HG02973 (cell line): Measurements from ENCODE around the gene SLAMF1.

ENCODE experiments used
- ATAC-seq: cut with Tn5 transposase; IDR thresholded peaks from one replicate; pipeline ENCODE4 v1.9.1; 2021; ENCODE audit warnings: moderate library complexity; ENCODE audit not compliant: unreplicated experiment

The SLAMF1 gene

GRCh38 chr1:160625725-160626498, 20.9 kb downstream of the SLAMF1 start:
- no peak for ATAC-seq

GRCh38 chr1:160625321-160625720, 21.5 kb downstream of the SLAMF1 start:
- no peak for ATAC-seq

- no peak for ATAC-seq
Measured at GRCh38 chr1:160624464-160624863, 22.4 kb downstream of the SLAMF1 start.

GRCh38 chr1:160623862-160624261, 23.0 kb downstream of the SLAMF1 start:
- no peak for ATAC-seq

- ATAC-seq: no peak
Measured at GRCh38 chr1:160623227-160623633, 23.6 kb downstream of the SLAMF1 start.

GRCh38 chr1:160622501-160623226, 24.2 kb downstream of the SLAMF1 start:
- no peak for ATAC-seq

- no peak for ATAC-seq
Measured at GRCh38 chr1:160621633-160622413, 25.0 kb downstream of the SLAMF1 start.

GRCh38 chr1:160620942-160621632, 25.8 kb downstream of the SLAMF1 start:
- ATAC-seq: no peak

- ATAC-seq: no peak
Measured at GRCh38 chr1:160619742-160620277, 27.0 kb downstream of the SLAMF1 start.

GRCh38 chr1:160618763-160619274, 28.0 kb downstream of the SLAMF1 start:
- ATAC-seq: no peak

- ATAC-seq: no peak
Measured at GRCh38 chr1:160618327-160618726, 28.5 kb downstream of the SLAMF1 start.

- no peak for ATAC-seq
Measured at GRCh38 chr1:160615660-160616059, 31.2 kb downstream of the SLAMF1 start.

GRCh38 chr1:160614410-160614809, 32.4 kb downstream of the SLAMF1 start:
- ATAC-seq: no peak

- no peak for ATAC-seq
Measured at GRCh38 chr1:160612613-160613218, 34.1 kb downstream of the SLAMF1 start.

- no peak for ATAC-seq
Measured at GRCh38 chr1:160610569-160611242, 36.1 kb downstream of the SLAMF1 start.

- no peak for ATAC-seq
Measured at GRCh38 chr1:160608941-160609340, 37.9 kb downstream of the SLAMF1 start.

- no peak for ATAC-seq
Measured at GRCh38 chr1:160608514-160608913, 38.3 kb downstream of the SLAMF1 start.

GRCh38 chr1:160608057-160608456, 38.8 kb downstream of the SLAMF1 start:
- no peak for ATAC-seq

- ATAC-seq: no peak
Measured at GRCh38 chr1:160607672-160608032, 39.2 kb downstream of the SLAMF1 start.
